SK-N-MC (cell line): ENCODE measurements around the gene MEIS2.

Experiments used
- EZH2 ChIP-seq: fragments of 200-600 bp; sonication (generic); IDR thresholded peaks from one replicate; pipeline ENCODE4 v1.6.1; 2017; ENCODE audit warnings: antibody characterized with exemption
- POLR2AphosphoS5 ChIP-seq: IDR thresholded peaks from 2 replicates; pipeline ENCODE4 v1.6.1; 2012; ENCODE audit warnings: mild to moderate bottlenecking, low read depth, low read length, borderline replicate concordance

DNA sequence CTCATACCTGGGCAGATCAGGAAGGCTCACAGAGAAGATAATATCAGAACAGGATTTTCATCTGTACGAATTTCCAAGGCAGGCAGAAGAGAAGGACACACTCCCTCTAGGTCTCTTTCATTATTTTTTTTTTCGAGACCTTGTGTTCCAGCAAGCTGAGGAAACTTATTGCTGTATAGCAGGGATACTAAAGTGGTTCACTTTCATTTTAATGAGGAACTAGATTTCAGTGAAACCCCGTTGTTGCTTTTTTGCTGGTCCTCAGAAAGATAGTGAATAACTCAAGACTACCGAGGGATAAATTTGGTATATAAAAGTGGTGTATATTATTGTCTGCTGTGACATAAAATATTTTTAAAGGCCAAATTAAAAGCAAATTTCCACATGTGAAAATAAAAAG lies 24.6 kb downstream of the MEIS2 start:
- TF ChIP-seq POLR2AphosphoS5 (no peak), EZH2 (no peak)
